Stimulated activated CD8-positive, alpha-beta memory T cell treated with anti-CD3 and anti-CD28 coated beads, Interleukin-4, amount 100 ng/mL, for 24 hours (primary cell): ENCODE results near the gene SENP7.
"Not testable (repeated sequence)": the region's sequence is repeated elsewhere in the genome, so short reads cannot be mapped to it uniquely, and the experiment has no call there.

ENCODE experiments used
- DNase-seq: peaks from one replicate; pipeline ENCODE4 v3.0.0-alpha.2; 2020; ENCODE audit warnings: low read depth

SENP7 gene

DNA sequence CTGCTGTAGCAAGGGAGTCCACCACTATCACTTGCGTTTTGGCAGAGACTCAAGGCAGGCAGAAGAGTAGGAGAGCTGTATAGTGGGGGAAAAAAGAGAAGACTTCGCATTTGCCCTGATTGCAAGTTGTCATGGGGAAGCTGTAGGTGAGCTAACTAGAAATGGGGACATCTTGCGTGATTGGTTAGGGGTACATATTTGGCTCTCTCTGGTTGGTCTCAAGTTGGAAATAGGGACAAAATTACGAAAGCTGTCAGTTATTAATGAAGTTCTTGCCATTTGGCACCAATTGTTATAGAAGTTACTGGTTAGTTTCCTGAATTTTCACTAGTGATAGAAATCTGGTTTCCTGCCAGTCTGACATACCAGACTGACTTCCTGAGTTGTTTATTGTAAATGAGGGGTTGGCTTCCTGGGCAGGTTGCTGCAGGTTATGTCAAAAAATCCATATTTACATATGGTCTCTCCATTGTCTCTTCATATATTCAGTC is 8.2 kb upstream of the SENP7 start:
- no peak for DNase-seq

DNA sequence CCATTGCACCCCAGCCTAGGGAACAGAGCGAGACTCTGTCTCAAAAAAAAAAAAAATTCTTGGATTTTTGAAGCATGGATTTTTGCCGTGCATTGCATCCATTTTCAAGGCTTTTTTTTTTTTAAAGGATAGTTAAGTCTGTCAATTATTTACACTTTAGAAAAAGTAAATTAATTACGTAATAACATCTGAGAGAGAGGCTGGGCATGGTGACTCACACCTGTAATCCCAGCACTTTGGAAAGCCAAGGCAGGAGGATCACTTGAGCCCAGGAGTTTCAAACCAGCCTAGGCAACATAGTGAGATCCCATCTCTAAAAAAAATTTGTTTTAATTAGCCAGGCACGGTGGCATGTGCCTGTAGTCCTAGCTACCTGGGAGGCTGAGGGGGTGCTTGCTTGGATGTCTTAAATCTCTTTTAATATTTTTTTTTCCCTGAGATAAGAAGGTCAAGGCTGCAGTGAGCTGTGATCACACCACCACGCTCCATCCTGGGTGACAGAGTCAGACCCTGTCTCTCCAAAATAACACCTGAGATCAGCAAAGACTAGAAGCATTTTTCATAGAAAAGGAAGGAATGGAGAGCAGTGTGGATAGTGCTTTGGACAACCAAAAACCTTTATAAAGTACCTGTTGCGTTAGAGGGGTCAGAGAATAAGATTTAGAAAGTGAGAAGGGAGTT is 6.8 kb upstream of the SENP7 start:
- DNase-seq = no peak

DNA sequence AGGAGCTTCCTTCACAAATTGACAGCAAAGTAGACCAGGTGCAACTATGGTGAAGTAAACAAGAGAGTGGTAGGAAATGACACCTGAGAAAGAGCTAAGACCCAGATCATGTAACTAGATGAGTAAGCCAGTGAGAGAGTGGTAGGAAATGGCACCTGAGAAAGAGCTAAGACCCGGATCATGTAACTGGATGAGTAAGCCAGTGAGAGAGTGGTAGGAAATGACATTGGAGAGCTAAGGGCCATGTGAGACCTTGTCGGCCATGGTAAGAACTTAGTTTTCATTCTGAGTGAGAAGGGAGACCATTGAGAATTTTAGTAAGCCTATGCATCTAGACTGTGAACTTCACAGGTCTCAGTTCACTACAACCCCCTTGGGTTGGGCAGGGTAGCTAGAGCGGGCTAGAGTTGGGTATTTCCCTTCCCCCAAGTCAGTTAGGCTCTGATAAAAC is 5.4 kb upstream of the SENP7 start:
- DNase-seq = no peak

DNA sequence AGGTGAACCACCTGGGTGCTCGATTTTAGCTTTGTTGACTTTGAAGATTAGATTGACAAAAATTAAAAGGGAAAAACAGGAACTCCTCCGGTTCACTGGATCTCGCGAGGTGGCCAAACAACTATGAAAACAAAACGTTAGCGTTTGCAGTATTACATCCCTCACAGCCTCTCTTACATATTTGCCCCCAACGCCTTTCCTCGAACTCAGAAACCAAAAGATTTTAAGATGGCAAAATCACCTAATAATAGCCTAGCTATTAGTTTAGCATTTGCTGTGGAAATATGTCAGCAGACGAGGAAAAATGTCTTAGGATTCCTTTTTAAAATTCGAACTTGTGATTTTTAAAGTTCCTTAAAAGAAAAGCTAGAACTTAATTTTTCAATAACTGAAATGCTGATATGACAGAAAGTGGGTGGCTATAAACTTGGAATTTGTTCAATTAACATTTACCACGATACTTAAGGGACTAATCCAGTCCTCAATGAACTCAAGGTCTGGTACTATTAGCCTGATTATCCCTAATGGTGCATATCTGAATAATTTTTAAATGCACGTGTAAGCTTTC is 491 bp upstream of the SENP7 start:
- no peak for DNase-seq

DNA sequence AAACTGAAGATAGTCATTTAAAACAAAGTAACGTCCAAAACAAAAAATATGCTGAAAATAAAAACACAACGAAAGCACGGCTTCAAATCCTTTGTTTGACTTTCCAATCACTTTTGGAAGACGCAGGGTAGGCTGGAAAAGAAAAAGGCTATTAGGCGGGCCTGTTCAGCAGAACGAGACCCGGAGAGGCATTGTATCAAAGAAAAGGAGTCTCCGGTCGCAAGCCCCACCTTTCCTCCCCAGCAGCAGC is 691 bp downstream of the SENP7 start:
- no peak for DNase-seq

DNA sequence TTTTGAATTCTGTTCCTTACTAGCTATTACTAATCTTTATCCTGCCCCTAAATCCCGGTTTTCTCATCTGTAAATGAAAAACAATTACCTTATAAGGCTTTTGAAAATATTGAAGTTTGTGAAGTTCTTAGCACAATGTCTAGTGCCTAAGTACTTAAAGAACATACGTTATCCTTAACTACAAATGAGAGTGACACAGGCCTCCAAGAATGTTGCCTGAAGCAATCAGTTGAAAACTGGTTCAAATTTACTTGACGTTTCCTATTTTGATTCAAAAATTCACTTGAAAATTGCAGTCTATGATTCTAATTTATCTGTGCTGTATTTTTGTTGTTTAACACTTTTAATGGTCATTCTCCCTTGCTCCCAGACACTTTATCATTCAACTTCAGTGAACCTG is 3.2 kb downstream of the SENP7 start:
- no peak for DNase-seq

DNA sequence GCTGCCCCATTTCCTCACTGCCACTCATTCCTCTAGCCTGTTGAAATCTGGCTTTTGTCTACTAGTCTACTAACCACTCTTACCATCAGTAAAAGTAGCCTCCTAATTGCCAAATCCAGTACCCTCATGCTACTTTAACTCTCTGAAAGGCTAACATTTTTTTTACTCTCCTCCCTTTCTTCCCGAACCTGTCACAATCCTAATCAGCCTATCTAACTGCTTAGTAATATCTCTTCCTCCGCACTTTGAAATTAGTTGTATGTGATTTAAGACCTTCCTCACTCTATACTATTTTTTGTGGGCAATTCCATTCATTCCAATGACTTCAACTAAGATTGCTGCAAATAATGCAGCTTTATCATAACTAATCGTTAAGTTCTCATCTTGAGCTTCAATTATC is 3.7 kb downstream of the SENP7 start:
- DNase-seq = no peak

DNA sequence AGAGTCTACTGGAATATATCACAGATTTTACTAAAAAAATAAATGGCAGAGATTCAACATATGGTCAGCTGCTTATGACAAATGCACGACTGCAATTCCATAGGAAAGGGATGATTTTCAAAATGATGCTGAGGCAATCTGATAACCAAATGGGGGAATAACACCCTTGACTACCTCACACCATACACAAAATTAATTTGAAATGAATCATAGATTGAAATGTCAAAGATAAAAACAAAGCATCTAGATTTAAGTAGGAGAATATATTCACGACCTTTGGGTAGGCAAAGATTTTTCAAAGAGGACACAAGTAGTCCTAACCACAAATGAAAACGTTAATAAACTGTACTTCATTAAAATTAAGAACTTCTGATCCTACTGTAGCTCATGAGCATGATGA is 11.2 kb downstream of the SENP7 start:
- DNase-seq = no peak

DNA sequence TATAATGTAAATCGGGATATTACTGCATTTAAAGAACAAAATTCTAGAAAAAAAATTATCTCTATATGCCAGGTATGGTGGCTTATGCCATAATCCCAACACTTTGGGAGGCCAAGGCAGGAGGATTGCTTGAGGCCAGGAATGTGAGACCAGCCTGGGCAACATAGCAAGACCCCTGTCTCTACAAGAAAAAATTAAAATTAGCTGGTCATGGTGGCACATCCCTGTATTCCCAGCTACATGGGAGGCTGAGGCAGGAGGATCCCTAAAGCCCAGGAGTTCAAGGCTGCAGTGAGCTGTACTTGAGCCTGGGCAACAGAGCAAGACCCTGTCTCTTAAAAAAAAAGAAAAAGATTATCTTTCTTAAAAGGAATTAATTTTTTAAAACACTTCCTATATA is 12.8 kb downstream of the SENP7 start:
- DNase-seq = no peak

DNA sequence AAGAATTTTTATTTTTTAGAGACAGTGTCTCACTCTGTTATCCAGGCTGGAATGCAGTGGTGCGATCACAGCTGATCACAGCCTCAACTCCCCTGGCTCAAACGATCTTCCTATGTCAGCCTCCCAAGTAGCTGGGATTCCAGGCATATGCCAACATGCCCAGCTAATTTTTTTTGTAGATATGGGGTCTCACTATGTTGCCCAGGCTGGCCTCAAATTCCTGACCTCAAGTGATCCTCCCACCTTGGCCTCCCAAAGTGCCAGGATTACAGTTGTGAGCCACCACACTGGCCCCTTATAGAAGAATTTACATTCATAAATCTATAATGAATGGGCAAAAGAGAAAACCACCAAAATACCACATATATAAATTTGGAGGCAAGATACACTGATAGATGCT is 15.2 kb downstream of the SENP7 start:
- DNase-seq = no peak

DNA sequence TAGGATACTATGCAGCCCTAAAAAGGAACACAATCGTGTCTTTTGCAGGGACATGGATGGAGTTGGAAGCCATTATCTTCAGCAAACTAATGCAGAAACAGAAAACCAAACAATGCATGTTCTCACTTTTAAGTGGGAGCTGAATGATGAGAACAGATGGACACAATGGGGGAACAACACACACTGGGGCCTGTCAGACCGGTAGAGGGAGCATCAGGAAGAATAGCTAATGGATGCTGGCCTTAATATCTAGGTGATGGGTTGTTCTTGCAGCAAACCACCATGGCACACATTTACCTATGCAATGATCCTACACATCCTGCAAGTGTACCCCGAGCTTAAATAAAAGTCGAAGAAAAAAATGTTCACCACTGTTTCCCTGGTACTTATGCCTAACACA is 17.5 kb downstream of the SENP7 start:
- no peak for DNase-seq

DNA sequence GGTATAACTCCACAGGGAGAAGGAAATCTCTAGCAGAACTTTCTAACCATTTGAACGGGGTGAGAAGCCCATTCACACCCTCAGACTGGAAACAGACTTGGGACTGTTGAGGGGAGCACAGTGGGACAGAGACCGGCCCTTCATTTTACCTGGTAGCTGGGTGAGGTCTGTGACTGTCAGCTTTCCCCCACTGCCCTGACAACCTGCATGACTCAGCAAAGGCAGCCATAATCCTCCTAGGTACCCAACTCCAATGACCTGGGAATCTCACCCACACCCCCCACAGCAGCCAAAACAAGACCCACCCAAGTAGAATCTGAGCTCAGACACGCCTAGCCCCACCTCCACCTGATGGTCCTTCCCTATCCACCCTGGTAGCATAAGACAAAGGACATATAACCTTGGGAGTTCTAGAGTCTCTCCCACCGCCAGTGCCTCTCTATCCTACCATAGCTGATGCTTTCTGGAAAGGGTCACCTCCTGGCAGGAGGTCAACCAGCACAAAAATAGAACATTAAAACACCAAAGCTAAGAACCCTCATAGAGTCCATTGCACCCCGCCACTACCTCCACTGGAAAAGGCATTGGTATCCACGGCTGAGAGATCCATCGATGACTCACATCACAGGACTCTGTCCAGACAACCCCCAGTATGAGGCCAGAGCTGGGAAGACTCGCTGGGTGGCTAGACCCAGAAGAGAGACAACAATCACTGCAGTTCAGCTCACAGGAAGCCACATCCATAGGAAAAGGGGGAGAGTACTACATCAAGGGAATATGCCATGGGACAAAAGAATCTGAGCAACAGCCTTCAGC is 28.0 kb downstream of the SENP7 start:
- no peak for DNase-seq

DNA sequence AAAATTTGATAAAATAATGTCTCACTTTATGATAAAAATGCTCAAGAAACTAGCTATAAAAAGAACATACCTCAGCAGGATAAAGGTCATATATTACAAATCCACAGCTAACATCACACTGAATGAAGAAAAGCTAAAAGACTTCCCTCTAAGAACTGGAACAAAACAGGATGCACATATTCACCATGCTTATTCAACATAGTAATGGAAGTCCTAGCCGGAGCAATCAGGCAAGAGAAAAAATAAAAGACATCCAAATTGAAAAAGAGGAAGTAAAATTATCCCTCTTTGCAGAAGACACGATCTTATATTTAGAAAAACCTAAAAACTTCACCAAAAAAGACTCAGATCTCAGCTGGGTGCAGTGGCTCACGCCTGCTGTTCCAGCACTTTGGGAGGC is 34.0 kb downstream of the SENP7 start:
- DNase-seq = no peak

DNA sequence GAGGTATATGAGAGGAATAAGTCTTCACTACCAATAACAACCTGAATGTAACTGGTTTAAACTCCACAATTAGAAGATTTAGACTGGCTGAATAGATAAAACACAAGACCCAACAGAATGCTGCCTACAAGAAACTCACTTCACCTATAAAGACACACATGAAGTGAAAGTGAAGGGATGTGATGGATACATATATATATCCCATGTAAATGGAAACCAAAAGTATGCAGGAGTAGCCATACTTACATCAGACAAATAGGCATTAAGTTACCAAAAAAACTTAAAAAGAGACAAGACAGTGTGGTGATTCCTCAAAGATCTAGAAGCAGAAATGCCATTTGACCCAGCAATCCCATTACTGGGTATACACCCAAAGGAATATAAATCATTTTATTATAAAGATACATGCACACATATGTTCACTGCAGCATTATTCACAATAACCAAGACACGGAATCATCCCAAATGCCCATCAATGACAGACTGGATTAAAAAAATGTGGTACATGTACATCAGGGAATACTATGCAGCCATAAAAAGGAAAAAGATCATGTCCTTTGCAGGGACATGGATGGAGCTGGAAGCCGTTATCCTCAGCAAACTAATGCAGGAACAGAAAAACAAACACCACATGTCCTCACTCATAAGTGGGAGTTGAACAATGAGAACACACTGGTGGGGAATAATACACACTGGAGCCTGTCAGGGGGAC is 38.0 kb downstream of the SENP7 start:
- DNase-seq = not testable (repeated sequence)

DNA sequence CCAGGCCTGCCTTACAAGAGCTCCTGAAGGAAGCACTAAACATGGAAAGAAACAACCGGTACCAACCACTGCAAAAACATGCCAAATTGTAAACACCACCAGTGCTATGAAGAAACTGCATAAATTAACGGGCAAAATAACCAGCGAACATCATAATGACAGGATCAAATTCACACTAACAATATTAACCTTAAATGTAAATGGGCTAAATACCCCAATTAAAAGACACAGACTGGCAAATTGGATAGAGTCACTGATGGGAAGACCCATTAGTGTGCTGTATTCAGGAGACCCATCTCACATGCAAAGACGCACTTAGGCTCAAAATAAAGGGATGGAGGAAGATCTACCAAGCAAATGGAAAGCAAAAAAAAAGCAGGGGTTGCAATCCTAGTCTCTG is 44.3 kb downstream of the SENP7 start:
- DNase-seq = not testable (repeated sequence)

DNA sequence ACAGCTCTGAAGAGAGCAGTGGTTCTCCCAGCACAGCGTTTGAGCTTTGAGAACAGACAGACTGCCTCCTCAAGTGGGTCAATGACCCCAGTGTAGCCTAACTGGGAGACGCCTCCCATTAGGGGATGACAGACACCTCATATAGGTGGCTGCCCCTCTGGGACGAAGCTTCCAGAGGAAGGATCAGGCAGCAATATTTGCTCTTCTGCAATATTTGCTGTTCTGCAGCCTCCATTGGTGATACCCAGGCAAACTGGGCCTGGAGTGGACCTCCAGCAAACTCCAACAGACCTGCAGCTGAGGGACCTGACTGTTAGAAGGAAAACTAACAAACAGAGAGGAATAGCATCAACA is 45.7 kb downstream of the SENP7 start:
- DNase-seq = not testable (repeated sequence)

DNA sequence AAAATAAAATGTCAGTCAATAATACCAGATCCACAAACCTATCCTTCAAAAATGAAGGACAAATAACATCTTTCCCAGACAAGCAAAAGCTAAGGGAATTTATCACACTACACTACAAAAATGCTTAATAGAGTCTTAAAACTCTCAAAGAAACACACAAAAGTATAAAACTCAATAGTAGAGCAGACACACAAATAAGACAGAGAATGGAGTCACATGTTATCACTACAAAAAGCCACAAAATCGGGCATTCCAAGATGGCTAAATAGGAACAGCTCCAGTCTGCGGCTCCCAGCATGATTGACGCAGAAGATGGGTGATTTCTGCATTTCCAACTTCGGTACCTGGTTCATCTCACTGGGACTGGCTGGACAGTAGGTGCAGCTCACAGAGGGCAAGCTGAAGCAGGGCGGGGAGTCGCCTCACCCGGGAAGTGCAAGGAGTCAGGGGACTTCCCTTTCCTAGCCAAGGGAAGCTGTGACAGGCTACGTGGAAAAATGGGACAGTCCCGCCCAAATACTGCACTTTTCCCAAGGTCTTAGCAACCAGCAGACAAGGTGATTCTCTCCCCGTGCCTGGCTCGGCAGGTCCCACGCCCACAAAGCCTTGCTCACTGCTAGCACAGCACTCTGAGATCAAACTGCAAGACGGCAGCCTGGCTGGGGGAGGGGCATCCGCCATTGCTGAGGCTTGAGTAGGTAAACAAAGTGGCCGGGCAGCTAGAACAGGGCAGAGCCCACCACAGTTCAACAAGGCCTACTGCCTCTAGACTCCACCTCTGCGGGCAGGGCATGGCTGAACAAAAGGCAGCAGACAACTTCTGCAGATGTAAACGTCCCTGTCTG is 46.3 kb downstream of the SENP7 start:
- peak; percentile 64 for DNase-seq

DNA sequence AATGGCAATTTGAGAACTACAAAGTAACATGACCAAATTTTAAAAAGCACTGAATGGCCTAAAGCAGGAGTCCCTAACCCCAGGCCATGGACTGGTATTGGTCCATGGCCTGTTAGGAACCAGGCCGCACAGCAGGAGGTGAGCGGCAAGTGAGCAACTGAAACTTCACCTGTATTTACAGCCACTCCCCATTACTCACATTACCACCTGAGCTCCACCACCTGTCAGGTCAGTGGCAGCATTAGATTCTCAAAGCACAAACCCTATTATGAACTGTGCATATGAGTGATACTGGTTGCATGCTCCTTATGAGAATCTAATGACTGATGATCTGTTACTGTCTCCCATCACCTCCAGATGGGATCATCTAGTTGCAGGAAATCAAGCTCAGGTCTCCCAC is 48.8 kb downstream of the SENP7 start:
- DNase-seq = no peak

DNA sequence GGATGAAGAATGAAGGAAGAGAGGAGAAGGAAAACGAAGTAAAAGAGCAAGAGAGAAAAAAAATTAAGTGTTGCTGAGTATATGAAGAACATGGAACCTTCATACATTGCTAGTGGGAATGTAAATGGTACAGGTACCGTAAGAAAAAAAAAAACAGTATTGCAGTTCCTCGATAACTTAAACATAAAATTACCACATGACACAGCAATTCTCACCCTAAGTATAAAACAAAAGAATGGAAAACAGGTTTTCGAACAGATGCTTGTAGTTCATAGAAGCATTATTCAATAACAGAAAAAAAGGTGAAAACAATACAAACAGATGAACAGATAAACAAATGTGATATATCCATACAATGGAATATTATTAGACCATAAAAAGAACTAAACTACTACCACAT is 51.6 kb downstream of the SENP7 start:
- no peak for DNase-seq

DNA sequence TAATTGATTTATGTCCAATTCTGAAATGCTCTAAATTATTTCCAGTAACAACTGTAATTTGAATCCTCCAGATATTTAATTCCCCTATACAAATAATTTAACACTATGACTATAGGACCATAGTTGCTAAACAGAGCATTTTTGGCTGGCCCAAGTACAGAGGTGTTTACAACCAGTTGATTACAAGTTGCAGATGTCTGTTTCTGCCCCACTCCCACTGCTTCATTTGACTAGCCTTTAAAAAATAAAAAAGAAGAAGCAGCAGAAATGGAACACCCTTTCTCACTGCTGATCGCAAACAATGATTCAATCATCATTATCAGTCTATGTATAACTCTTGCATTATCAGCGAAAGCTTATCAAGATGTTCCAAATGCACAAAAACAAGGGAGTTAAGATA is 54.6 kb downstream of the SENP7 start:
- no peak for DNase-seq

DNA sequence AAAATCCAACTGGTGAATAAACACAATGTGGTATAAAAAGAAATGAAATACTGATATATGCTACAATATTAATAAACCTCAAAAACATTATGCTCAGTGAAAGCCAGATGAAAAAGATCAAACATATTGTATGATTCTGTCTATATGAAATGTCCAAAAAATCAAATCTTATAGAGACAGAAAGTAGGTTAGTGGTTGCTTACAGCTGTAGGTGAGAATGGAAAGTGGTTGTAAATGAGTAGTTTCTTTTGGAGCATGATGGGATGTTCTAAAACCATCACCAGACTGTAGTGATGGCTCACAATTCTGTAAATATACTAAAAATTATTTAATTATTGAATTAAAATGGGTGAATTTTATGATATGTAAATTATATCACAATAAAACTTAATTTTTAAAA is 58.4 kb downstream of the SENP7 start:
- DNase-seq = no peak

DNA sequence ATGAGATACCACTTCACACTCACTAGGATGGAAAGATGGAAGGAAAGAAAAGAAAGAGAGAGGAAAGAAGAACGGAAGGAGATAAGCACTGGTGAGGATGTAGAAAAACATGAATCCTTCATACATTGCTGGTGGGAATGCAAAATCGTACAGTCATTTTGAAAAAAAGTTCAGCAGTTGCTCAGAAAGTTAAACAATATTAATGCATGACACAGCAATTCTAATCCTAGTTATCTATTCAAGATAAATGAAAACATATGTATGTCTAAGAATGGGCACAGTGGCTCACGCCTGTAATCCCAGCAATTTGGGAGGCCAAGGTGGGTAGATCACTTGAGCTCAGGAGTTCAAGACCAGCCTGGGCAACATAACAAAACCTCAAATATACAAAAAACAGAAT is 59.1 kb downstream of the SENP7 start:
- no peak for DNase-seq
